Measurements from ENCODE around the gene TENT4A.

The TENT4A gene

GRCh38 chr5:6700685-6701355, 12.4 kb upstream of the TENT4A start:
- TF ChIP-seq, protein P1, sequence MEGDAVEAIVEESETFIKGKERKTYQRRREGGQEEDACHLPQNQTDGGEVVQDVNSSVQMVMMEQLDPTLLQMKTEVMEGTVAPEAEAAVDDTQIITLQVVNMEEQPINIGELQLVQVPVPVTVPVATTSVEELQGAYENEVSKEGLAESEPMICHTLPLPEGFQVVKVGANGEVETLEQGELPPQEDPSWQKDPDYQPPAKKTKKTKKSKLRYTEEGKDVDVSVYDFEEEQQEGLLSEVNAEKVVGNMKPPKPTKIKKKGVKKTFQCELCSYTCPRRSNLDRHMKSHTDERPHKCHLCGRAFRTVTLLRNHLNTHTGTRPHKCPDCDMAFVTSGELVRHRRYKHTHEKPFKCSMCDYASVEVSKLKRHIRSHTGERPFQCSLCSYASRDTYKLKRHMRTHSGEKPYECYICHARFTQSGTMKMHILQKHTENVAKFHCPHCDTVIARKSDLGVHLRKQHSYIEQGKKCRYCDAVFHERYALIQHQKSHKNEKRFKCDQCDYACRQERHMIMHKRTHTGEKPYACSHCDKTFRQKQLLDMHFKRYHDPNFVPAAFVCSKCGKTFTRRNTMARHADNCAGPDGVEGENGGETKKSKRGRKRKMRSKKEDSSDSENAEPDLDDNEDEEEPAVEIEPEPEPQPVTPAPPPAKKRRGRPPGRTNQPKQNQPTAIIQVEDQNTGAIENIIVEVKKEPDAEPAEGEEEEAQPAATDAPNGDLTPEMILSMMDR (IDR thresholded peaks at IDR 0.05): no peak

DNA sequence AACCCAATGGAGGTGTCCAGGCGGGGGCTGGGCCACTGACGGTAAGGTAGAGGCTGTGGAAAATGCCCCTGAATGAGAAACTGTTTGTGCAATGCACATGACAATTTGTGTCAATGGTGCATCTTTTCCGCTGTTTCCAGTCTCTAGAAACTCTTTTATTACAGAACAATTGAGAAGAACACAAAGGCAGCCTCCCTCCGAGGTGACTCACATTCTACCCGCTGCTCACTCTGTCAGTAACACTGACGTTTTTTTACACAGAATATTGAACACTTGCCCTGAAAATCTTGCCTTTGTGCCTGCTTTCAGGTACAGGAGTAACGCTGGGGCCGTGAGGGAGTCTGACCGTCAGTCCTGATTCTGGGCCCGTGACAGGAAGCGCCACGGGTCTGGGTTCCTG, 11.7 kb upstream of the TENT4A start:
- TF ChIP-seq, protein P1 (IDR thresholded peaks at IDR 0.05): no peak

DNA sequence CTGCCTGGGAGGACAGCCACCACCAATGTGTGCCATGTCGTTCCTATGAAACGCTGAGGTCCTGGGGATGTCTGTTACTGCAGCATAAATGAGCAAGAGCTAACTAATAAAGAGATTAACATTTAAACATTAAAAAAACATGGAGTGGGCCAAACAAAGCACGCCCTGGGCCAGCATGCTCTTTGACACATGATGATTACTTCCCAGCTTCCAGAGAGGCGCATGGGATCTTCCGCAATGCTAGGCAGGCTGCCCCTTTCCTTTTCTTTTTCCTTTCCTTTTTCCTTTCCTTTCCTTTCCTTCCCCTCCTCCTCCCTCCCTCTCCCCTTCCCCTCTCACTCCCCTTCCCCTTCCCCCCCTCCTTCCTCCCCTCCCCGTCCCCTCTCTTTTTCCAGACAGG, 10.6 kb upstream of the TENT4A start:
- TF ChIP-seq, protein P1 (IDR thresholded peaks at IDR 0.05): no peak

DNA sequence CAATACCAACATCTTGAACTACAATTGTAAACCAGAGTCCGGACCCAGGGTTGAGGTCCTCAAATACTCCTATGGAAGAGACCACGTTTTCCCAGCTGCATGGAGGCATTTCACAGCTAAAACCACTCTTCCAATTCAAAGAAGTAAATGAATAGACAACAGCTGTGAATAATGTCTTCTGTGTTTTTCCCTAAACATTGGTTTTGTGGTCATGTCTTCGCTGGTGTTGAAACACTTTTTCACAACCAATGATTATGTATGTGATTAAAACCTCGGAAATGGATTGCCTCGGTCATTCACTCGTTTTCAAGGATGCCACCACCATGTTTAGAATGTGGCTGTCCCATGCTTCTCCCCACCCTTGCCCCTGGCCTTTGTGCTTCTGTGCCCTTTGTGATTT, 9.4 kb upstream of the TENT4A start:
- TF ChIP-seq, protein P1 (IDR thresholded peaks at IDR 0.05): no peak

DNA sequence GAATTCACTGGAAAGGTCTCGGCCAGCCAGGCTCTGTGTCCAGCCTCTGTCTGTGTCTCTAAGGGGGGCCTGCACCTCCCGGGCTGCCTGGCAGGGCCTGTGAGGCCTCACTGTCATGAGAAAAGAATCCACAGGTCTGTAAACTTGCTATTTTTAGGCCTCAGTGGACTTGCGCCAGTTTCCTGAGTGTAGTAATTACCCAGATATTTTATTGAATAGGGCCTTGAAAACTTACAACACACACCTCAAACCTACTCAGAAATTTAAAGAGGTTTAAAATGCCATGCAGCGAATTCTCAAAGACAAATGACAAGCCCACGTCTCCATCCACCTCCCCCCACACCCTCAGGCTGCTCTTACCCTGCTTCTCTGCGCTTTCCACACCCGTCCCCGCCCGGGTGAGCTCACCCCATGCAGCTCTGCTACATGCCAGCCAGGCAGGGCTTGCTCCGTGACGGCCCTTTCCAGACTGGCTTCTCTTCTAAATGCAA, 8.8 kb upstream of the TENT4A start:
- TF ChIP-seq, protein P1 (IDR thresholded peaks at IDR 0.05): no peak

DNA sequence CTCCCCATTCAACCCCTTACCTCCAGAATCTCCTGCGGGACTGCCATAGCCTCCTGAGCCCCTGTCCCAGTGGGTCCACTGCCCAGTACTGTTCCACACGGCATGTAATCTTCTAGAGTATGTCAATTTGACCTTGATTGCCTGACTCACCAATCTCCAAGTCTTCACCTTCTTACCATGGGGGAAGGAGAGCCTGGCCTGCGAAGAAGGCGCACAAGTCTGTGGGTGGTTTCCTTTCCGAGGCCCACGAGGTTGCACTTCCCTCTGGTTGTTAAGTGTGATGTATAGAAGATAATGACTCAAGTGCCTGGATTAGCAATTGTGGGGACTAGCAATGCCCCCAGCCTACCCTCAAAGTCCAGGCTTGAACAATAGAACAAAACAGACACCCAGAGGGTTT, 8.1 kb upstream of the TENT4A start:
- TF ChIP-seq, protein P1 (IDR thresholded peaks at IDR 0.05): no peak

- TF ChIP-seq, protein P1 (IDR thresholded peaks at IDR 0.05): no peak
Measured at GRCh38 chr5:6705959-6706358, 7.3 kb upstream of the TENT4A start.

DNA sequence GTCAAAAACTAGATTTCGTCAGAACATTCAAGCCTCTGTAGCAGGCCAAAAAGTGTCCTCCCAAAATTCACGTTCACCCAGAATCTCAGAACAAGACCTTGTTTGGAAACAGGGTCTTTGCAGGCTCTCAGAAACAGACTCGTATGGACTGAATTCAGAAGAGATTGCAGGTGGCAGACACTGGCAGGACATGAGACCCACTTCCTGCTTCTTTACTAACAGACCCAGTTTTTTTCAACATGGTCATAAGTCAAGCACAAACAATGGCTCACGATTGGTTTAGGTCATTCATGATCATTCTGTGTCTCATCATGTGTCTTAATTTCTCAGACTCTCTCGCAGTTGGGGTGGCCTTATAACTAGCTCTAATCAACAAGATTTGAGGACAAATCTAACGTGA, 5.4 kb upstream of the TENT4A start:
- TF ChIP-seq, protein P1 (IDR thresholded peaks at IDR 0.05): no peak

Data from LNCAP (cell line).